Brain pericyte (primary cell): ENCODE measurements around the gene KCNQ2.
"Not testable (repeated sequence)": the region's sequence is repeated elsewhere in the genome, so short reads cannot be mapped to it uniquely, and the experiment has no call there.

Experiments
- DNase-seq: peaks from one replicate; pipeline ENCODE4 v3.0.0-alpha.2; 2012; ENCODE audit warnings: low read depth, low spot score

Gene KCNQ2

DNA sequence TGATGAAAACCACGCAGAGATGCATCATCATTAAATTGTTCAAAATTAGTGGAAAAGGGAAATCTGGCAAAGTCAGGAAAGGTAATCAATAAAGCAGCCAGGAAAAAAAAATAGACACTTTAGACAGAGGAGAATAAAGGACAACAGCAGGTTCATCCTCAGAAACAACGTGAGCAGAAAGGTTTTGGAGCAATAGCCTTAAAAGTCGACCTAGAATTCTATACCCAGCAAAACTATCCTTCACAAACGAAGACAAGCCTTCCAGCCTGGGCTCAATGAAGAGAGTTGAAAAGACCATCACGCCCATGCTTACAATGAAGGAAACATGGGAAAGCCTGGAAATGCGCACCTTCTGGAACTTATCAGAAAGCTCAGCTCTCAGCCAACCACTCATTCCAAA, 86.6 kb downstream of the KCNQ2 start:
- no peak for DNase-seq

DNA sequence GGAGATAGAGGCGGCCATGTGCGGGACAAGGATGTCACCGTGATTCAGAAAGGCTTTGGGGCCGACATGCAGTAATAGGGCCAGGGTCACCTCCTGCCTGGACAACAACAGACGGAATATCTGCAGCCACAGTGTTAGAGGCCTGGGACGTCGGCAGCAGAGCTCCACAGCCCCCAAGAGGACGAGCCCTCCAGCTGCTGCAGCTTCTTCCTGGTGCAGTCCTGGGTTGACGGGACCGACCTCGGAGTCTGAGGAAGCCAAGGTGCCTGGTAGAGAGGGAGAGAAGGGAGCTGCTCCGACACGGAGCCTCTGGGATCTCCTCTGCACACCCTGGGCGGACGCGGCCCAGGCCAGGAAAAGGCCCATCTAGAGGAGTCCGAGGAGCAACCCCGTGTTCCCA, 88.1 kb downstream of the KCNQ2 start:
- DNase-seq, result no peak

- no peak for DNase-seq
Observed at GRCh38 chr20:63383556-63383955, 88.9 kb downstream of the KCNQ2 start.

DNA sequence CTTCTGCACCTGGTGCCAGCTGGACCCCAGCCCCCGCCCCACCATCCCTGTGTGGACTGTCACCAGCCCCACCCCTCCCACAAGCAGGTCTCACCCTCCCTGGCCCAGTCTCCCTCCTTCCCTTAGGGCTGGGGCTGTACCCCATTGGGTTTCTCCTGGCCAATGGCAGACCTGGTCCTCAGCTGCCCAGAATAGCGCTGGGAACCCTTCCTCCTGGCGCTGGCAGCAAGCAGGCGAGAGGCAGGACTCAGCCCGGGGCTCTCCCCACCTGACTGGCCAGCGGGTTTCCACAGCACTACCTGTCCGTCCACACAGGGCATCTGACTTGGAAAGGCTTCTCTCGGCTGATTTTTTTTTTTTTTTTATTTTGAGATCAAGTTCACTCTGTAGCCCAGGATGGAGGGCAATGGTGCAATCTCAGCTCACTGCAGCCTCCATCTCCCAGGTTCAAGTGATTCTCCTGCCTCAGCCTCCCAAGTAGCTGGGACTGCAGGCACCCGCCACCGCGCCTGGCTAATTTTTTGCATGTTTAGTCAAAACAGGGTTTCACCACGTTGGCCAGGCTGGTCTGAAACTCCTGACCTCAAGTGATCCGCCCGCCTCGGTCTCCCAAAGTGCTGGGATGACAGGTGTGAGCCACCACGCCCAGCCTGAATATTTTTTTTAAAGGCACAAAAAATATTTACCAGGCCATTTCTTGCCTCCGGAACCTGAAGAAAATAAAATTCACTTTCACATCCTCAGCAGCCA, 89.7 kb downstream of the KCNQ2 start:
- no peak for DNase-seq

DNA sequence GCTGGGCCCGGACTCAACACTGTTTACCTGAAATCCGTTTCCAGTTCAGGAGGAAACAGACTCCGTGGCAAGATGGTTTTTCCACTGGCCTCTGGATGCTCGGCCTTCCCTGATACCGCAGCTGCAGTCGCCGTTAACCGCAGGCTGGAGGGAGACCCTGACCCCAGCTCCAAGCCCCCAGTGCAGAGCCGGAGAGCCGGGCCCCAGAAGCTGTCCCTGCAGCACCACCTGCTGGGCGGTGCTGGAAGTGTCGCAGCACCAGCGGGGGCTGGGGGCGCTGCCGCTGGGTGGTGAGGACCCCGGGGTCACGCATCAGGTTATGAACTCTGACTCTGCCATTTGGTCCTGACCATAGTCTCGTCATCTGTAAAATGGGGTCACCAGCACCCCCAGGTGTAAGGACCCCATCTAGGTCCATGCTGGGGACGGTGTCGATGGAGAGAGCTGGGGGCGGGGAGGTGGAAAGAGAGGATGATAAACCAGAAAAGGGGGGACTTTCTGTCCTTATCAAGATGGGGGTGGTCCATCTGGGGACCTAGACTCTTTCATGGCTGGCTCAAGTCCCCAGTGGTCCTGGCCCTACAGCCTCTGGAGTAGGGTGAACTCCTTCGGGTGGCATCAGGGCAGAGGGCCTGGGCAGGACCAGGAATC, 90.5 kb downstream of the KCNQ2 start:
- no peak for DNase-seq

GRCh38 chr20:63380346-63380870, 92.0 kb downstream of the KCNQ2 start:
- DNase-seq, result no peak

DNA sequence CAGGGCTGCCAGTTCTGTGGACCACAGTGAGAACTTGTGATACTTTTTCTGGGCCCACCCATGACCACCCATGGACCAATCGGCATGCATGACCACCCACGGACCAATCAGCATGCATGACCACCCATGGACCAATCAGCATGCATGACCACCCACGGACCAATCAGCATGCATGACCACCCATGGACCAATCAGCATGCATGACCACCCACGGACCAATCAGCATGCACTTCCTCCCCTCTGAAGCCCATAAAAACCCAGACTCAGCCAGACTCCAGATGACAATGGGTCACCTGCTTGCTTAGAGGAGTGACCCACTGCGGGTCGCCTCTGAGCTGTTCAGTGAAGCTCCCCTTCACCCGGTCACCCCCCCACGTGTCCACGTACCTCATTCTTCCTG, 92.6 kb downstream of the KCNQ2 start:
- not testable (repeated sequence) for DNase-seq

- no peak for DNase-seq
Observed at GRCh38 chr20:63379296-63379695, 93.2 kb downstream of the KCNQ2 start.

GRCh38 chr20:63378626-63379025, 93.8 kb downstream of the KCNQ2 start:
- no peak for DNase-seq

DNA sequence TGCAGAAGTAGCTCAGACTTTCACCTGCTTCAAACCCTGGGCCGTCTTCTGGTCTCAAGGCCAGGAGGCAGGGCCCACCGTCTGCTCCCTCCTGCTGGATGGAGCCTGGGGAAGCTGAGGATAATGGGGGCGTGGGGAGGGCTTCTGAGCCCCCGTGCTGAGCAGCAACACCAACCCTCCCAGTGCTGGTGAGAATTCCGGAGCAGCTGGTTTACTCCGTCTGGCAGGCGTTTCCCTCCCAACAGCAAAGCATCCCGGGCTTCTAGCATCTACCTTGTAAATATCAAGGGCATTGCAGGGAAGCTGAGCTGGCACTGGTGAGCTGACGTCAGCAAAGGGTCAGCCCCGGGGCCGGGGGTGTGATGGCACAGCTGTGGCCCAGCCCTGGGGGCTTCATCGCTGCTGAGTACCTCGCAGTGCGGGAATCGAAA, 94.5 kb downstream of the KCNQ2 start:
- no peak for DNase-seq

DNA sequence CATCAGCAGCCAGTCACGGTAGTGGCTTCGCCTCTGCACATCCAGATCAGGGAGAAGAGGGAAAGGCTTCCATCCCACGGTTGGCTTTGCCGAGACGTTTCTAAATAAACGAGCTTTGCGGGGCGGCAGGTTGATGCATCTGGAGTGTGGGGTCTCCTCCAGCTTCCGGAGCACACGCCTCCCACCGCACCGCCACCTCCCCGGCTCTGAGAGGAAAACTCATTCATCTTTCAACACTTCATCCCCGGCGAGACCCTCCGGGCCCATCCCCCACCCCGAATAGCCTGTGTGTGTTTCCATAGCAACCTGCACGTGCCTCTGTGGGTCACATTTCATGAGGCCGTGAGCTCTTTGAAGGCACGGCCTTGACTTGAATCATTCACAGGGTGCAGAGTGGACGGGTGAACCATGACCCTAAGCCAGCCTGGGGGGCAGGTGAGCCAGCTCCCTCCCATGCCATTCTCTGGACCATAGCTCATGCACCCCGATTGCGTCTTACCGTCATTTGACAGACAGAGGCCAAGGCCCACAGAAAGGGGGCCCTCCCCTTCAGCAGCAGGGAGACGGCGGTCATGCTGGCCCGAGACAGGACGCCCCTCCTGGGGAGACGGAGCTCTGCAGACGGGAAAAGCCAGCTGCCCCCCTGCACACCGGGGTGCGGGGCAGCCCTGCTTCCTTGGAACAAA, 95.1 kb downstream of the KCNQ2 start:
- no peak for DNase-seq

- DNase-seq, result no peak
Observed at GRCh38 chr20:63376283-63377250, 95.9 kb downstream of the KCNQ2 start.

- no peak for DNase-seq
Observed at GRCh38 chr20:63375438-63375837, 97.0 kb downstream of the KCNQ2 start.

GRCh38 chr20:63374504-63374903, 98.0 kb downstream of the KCNQ2 start:
- DNase-seq, result no peak

DNA sequence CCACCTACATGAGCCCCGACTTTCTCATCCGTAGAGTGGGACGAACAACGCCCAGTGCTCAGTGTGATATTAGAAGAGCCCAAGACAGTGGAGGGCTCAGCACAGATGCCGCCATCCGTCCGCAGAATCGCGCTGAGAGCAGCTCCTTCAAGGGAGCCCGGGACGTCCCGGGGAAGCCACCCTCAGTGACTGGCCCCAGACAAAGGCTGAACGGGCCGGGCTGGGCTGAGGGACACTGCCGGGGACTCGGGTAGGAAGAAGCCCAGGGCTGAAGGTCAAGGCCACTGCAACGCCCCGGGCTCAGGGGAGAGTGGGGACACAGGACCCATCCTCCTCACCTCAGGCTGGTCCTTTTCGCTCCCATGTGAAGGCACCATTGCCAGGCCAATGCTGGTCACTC, 98.5 kb downstream of the KCNQ2 start:
- no peak for DNase-seq

GRCh38 chr20:63372971-63373885, 99.2 kb downstream of the KCNQ2 start:
- DNase-seq, result no peak

GRCh38 chr20:63371291-63371865, 101.1 kb downstream of the KCNQ2 start:
- no peak for DNase-seq

DNA sequence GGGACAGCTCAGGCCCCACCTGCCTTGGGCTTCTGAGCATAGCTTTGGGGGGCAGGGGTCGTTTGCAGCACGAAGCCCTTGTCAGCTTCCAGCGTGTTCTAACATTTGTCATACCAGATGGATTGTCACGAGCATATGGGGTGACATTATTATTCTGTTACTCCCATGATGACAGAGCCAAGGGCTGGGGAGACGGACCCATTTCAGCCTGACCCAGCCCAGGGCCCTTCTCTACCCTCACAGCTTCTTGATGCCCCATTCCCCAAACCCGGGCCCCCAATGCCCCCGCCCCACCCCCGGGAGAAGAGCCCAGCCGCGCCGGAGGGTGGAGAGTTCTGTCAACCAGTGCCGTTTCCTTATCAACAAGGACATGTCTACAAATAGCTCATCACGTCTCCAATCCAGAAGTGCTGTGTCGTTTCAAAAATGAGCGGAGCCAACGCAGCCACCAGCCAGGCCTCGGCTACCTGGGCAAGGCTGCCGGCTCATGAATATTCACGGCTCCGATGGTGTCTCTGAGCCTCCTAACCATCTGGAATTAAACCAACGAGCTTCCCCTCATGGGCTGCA, 101.8 kb downstream of the KCNQ2 start:
- no peak for DNase-seq
